Measurements from ENCODE around the gene CCL7. TPM values are rescaled to one million over a fixed set of nuclear protein-coding genes. Genes with fewer than 3 reads are reported as not detected.

CCL7 gene
- total and polyA plus RNA-seq, 9 of the 15 experiments (the other 6 are each of a cell fraction or from before 2014, with no cell fraction given), result not detected

DNA sequence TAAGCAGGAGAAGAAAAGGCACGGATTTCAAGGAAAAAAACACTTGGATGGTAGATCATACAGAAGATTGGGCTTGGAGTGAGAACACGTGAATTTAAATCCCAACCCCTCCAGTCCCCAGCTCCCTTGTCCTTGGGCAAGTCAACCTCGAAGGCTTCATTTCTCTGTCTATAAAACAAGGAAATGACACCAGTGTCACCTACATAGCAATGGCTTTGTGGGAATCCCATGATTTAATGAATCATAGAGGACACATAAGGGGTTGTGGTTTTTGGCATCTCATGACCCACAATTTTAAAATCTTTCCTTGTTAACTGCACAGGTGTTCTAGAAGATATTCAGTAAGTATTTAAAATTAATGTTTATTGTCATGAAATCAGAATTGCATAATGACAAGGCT lies 23.1 kb upstream of the CCL7 start:
- 0% methylated on average over 3 of the region's 3 CpGs for WGBS (ENCODE audit: insufficient coverage, low coverage, missing lambda C conversion rate)
- H4K20me1 ChIP-seq (replicated peaks; ENCODE audit: control insufficient read depth, insufficient read depth, low read length), result no peaks in the 10 kb centered on the region; the same call in 1 of the 2 replicates
- ChIA-PET POLR2A (interaction anchor here (0.6 kb wide), 1 partner anchor 535 kb away, joined by 3 read pairs; no protein-coding TSS in a partner anchor), CTCF (ENCODE audit: low intra/inter-chr PET ratio) (no interaction called here)
- no peak overlapping the region for H3K4me2 ChIP-seq (ENCODE audit: insufficient read depth, low read length)
- H3K27me3 ChIP-seq (ENCODE audit: control insufficient read depth in 2 of 2, insufficient read depth in 2 of 2, low read length in 2 of 2), result peaks cover 0 to 3% of the 10 kb centered on the region in 2 experiments; a peak in 3 of 5 replicates
- H3K9ac ChIP-seq (ENCODE audit: insufficient read depth in 1 of 2, low read depth in 2 of 2, low read length in 2 of 2), result no peak overlapping the region
- H2AFZ ChIP-seq (ENCODE audit: low read depth, low read length), result no peak overlapping the region
- no peak overlapping the region for H3K27ac ChIP-seq (ENCODE audit: extremely low read depth, low read depth, low read length)
- BruUV-seq (replicated peaks), result no TSS peak
- H3K4me1 ChIP-seq (replicated peaks in 1 of 2; ENCODE audit: control insufficient read depth in 2 of 2, insufficient read depth in 2 of 2, low read length in 2 of 2), result peaks cover 2 to 6% of the 10 kb centered on the region in 2 experiments; a peak in 1 of 5 replicates
- DNase-seq (ENCODE audit: extremely low read depth in 1 of 4, low spot score in 3 of 4) (no peak), FAIRE-seq (no peak), ATAC-seq (no peak)
- intact Hi-C loops (cut with micrococcal nuclease) (no loop called here), in situ Hi-C loops (cut with MboI) (no loop called here)
- H3K9me3 ChIP-seq (replicated peaks; ENCODE audit: control insufficient read depth, insufficient read depth, low read depth, low read length), result no peaks in the 10 kb centered on the region
- H3K36me3 ChIP-seq (ENCODE audit: control insufficient read depth, insufficient read depth, low read length), result no peaks in the 10 kb centered on the region
- H3K4me3 ChIP-seq, result no peak overlapping the region
- no peaks in the 10 kb centered on the region for H3K9me1 ChIP-seq (ENCODE audit: control insufficient read depth, insufficient read depth, low read length)
- no peak for TF ChIP-seq CBX1 (IDR thresholded peaks at IDR 0.05; ENCODE audit: low read depth)
- TF ChIP-seq, protein P1, sequence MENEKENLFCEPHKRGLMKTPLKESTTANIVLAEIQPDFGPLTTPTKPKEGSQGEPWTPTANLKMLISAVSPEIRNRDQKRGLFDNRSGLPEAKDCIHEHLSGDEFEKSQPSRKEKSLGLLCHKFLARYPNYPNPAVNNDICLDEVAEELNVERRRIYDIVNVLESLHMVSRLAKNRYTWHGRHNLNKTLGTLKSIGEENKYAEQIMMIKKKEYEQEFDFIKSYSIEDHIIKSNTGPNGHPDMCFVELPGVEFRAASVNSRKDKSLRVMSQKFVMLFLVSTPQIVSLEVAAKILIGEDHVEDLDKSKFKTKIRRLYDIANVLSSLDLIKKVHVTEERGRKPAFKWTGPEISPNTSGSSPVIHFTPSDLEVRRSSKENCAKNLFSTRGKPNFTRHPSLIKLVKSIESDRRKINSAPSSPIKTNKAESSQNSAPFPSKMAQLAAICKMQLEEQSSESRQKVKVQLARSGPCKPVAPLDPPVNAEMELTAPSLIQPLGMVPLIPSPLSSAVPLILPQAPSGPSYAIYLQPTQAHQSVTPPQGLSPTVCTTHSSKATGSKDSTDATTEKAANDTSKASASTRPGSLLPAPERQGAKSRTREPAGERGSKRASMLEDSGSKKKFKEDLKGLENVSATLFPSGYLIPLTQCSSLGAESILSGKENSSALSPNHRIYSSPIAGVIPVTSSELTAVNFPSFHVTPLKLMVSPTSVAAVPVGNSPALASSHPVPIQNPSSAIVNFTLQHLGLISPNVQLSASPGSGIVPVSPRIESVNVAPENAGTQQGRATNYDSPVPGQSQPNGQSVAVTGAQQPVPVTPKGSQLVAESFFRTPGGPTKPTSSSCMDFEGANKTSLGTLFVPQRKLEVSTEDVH (IDR thresholded peaks at IDR 0.05; ENCODE audit: low read depth, partially characterized antibody), result no peak
- H3K79me2 ChIP-seq (ENCODE audit: control insufficient read depth, insufficient read depth, low read length), result no peaks in the 10 kb centered on the region
